ENCODE data around the gene MAML3.

The MAML3 gene

GRCh38 chr4:139893801-139894200 is 260.2 kb downstream of the MAML3 start:
- Histone ChIP-seq H3K27ac (ENCODE audit: low read length) (no peak overlapping the region), H3K27me3 (ENCODE audit: low read depth, low read length) (peaks cover 45% of the 10 kb centered on the region), H2AFZ (ENCODE audit: low read depth, low read length) (no peak overlapping the region), H3K9ac (ENCODE audit: low read length) (no peak overlapping the region), H3K79me2 (ENCODE audit: low read length) (no peaks in the 10 kb centered on the region), H3K4me3 (ENCODE audit: low read length) (no peak overlapping the region), H3K4me2 (ENCODE audit: low read length) (no peak overlapping the region), H4K20me1 (ENCODE audit: insufficient read depth, low read length) (no peaks in the 10 kb centered on the region), H3K4me1 (ENCODE audit: low read length) (peaks cover 8% of the 10 kb centered on the region), H3K36me3 (replicated peaks; ENCODE audit: low read depth, low read length) (no peaks in the 10 kb centered on the region), H3K9me3 (ENCODE audit: insufficient read depth, low read length) (no peaks in the 10 kb centered on the region)
- no peak for TF ChIP-seq EZH2phosphoT487 (IDR thresholded peaks at IDR 0.05; ENCODE audit: low read depth)
- no peak for TF ChIP-seq CTCF (IDR thresholded peaks at IDR 0.05; ENCODE audit: low read depth, low read length)

- H3K4me1 ChIP-seq (ENCODE audit: low read length) = peaks cover 11% of the 10 kb centered on the region
- no peak overlapping the region for H3K27ac ChIP-seq (ENCODE audit: low read length)
Measured at GRCh38 chr4:139892973-139893736, 260.8 kb downstream of the MAML3 start.

GRCh38 chr4:139890816-139891215 is 263.2 kb downstream of the MAML3 start:
- Histone ChIP-seq H3K36me3 (replicated peaks; ENCODE audit: low read depth, low read length) (no peaks in the 10 kb centered on the region), H3K79me2 (ENCODE audit: low read length) (no peaks in the 10 kb centered on the region), H3K4me1 (ENCODE audit: low read length) (peaks cover 31% of the 10 kb centered on the region), H2AFZ (ENCODE audit: low read depth, low read length) (no peak overlapping the region), H3K4me2 (ENCODE audit: low read length) (no peak overlapping the region), H3K27ac (ENCODE audit: low read length) (no peak overlapping the region), H4K20me1 (ENCODE audit: insufficient read depth, low read length) (no peaks in the 10 kb centered on the region), H3K9me3 (ENCODE audit: insufficient read depth, low read length) (no peaks in the 10 kb centered on the region), H3K27me3 (ENCODE audit: low read depth, low read length) (peaks cover 39% of the 10 kb centered on the region), H3K4me3 (ENCODE audit: low read length) (no peak overlapping the region), H3K9ac (ENCODE audit: low read length) (no peak overlapping the region)
- TF ChIP-seq EZH2phosphoT487 (IDR thresholded peaks at IDR 0.05; ENCODE audit: low read depth) = no peak
- no peak for TF ChIP-seq CTCF (IDR thresholded peaks at IDR 0.05; ENCODE audit: low read depth, low read length)

More at GRCh38 chr4:139892973-139893736, 260.8 kb downstream of the MAML3 start:
- Histone ChIP-seq H3K27me3 (ENCODE audit: low read depth, low read length) (peaks cover 47% of the 10 kb centered on the region), H3K9ac (ENCODE audit: low read length) (no peak overlapping the region), H3K4me2 (ENCODE audit: low read length) (no peak overlapping the region), H3K4me3 (ENCODE audit: low read length) (no peak overlapping the region), H2AFZ (ENCODE audit: low read depth, low read length) (no peak overlapping the region), H3K36me3 (replicated peaks; ENCODE audit: low read depth, low read length) (no peaks in the 10 kb centered on the region), H3K79me2 (ENCODE audit: low read length) (no peaks in the 10 kb centered on the region), H4K20me1 (ENCODE audit: insufficient read depth, low read length) (no peaks in the 10 kb centered on the region), H3K9me3 (ENCODE audit: insufficient read depth, low read length) (no peaks in the 10 kb centered on the region)
- TF ChIP-seq CTCF (IDR thresholded peaks at IDR 0.05; ENCODE audit: low read depth, low read length) (no peak), EZH2phosphoT487 (IDR thresholded peaks at IDR 0.05; ENCODE audit: low read depth) (no peak)

- Histone ChIP-seq H3K4me1 (ENCODE audit: low read length) (peaks cover 31% of the 10 kb centered on the region), H3K9ac (ENCODE audit: low read length) (no peak overlapping the region), H3K27ac (ENCODE audit: low read length) (no peak overlapping the region), H3K4me2 (ENCODE audit: low read length) (no peak overlapping the region), H4K20me1 (ENCODE audit: insufficient read depth, low read length) (no peaks in the 10 kb centered on the region), H3K27me3 (ENCODE audit: low read depth, low read length) (peaks cover 33% of the 10 kb centered on the region), H3K9me3 (ENCODE audit: insufficient read depth, low read length) (no peaks in the 10 kb centered on the region), H3K36me3 (replicated peaks; ENCODE audit: low read depth, low read length) (no peaks in the 10 kb centered on the region), H2AFZ (ENCODE audit: low read depth, low read length) (no peak overlapping the region), H3K79me2 (ENCODE audit: low read length) (no peaks in the 10 kb centered on the region), H3K4me3 (ENCODE audit: low read length) (no peak overlapping the region)
- no peak for TF ChIP-seq CTCF (IDR thresholded peaks at IDR 0.05; ENCODE audit: low read depth, low read length)
- no peak for TF ChIP-seq EZH2phosphoT487 (IDR thresholded peaks at IDR 0.05; ENCODE audit: low read depth)
Measured at GRCh38 chr4:139889901-139890300, 264.1 kb downstream of the MAML3 start.
